H9 (cell line): ENCODE results near the gene PIK3R4. TPM values are rescaled to one million over a fixed set of nuclear protein-coding genes. Genes with fewer than 3 reads are reported as not detected.
A peak's percentile ranks its signal among the peaks of the same experiment; 100 is the strongest.

Source experiments
- DNase-seq: peaks from one replicate; pipeline ENCODE4 v3.0.0-alpha.2; 2017
- H2AFZ ChIP-seq: one replicate; pipeline ENCODE4 v1.6.1; 2013; ENCODE audit warnings: mild to moderate bottlenecking, low read length, control low read depth, moderate library complexity
- H2AK5ac ChIP-seq: 2 replicates; pipeline ENCODE4 v1.6.1; 2013; ENCODE audit warnings: low read length, control low read depth, mixed read lengths; ENCODE audit not compliant: insufficient read length
- H2BK120ac ChIP-seq: one replicate; pipeline ENCODE4 v1.6.1; 2013; ENCODE audit warnings: low read depth, mild to moderate bottlenecking, low read length, control low read depth, inconsistent platforms; ENCODE audit not compliant: poor library complexity, severe bottlenecking
- H2BK12ac ChIP-seq: 2 replicates; pipeline ENCODE4 v1.6.1; 2013; ENCODE audit warnings: low read length, control low read depth, mixed read lengths, low read depth; ENCODE audit not compliant: insufficient read length
- H2BK15ac ChIP-seq: 2 replicates; pipeline ENCODE4 v1.6.1; 2013; ENCODE audit warnings: low read depth, low read length, control low read depth
- H2BK20ac ChIP-seq: one replicate; pipeline ENCODE4 v1.6.1; 2013; ENCODE audit warnings: low read depth, mild to moderate bottlenecking, low read length, control low read depth, inconsistent platforms; ENCODE audit not compliant: poor library complexity, severe bottlenecking
- H2BK5ac ChIP-seq: 2 replicates; pipeline ENCODE4 v1.6.1; 2013; ENCODE audit warnings: low read length, control low read depth, mixed read lengths; ENCODE audit not compliant: insufficient read length
- H3K14ac ChIP-seq: 2 replicates; pipeline ENCODE4 v1.6.1; 2013; ENCODE audit warnings: low read length, control low read depth; ENCODE audit not compliant: insufficient read depth
- H3K18ac ChIP-seq: 2 replicates; pipeline ENCODE4 v1.6.1; 2013; ENCODE audit warnings: low read depth, mild to moderate bottlenecking, mixed read lengths, low read length, control low read depth; ENCODE audit not compliant: insufficient read length
- H3K23ac ChIP-seq: 2 replicates; pipeline ENCODE4 v1.6.1; 2013; ENCODE audit warnings: low read length, control low read depth, mixed read lengths, low read depth; ENCODE audit not compliant: insufficient read length
- H3K23me2 ChIP-seq: 2 replicates; pipeline ENCODE4 v1.6.1; 2013; ENCODE audit warnings: low read depth, mild to moderate bottlenecking, mixed read lengths, low read length, control low read depth; ENCODE audit not compliant: insufficient read length, poor library complexity, severe bottlenecking
- H3K27ac ChIP-seq: 2 replicates; pipeline ENCODE4 v1.5.1; 2013; ENCODE audit warnings: low read length, control low read depth, mixed read lengths, low read depth; ENCODE audit not compliant: insufficient read length
- H3K27me3 ChIP-seq: 2 replicates; pipeline ENCODE4 v1.6.1; 2013; ENCODE audit warnings: low read length, control low read depth, inconsistent platforms; ENCODE audit not compliant: insufficient read depth
- H3K4ac ChIP-seq: 2 replicates; pipeline ENCODE4 v1.6.1; 2013; ENCODE audit warnings: low read depth, mild to moderate bottlenecking, control low read depth, inconsistent platforms, low read length, moderate library complexity
- H3K4me1 ChIP-seq: 2 replicates; pipeline ENCODE4 v1.6.1; 2013; ENCODE audit warnings: low read length, control low read depth, inconsistent platforms; ENCODE audit not compliant: insufficient read depth
- H3K4me2 ChIP-seq: 2 replicates; pipeline ENCODE4 v1.6.1; 2013; ENCODE audit warnings: low read length, control low read depth, mixed read lengths; ENCODE audit not compliant: insufficient read length, insufficient read depth
- H3K56ac ChIP-seq: 2 replicates; pipeline ENCODE4 v1.6.1; 2013; ENCODE audit warnings: low read depth, mild to moderate bottlenecking, mixed read lengths, low read length, control low read depth; ENCODE audit not compliant: insufficient read length
- H3K79me1 ChIP-seq: 2 replicates; pipeline ENCODE4 v1.6.1; 2013; ENCODE audit warnings: low read depth, mild to moderate bottlenecking, moderate library complexity, low read length, control low read depth, inconsistent platforms; ENCODE audit not compliant: insufficient read depth, poor library complexity, severe bottlenecking
- H3K79me2 ChIP-seq: 2 replicates; pipeline ENCODE4 v1.6.1; 2013; ENCODE audit warnings: low read length, control low read depth, inconsistent platforms; ENCODE audit not compliant: insufficient read depth
- H3K9ac ChIP-seq: 2 replicates; pipeline ENCODE4 v1.6.1; 2013; ENCODE audit warnings: low read length, control low read depth, mixed read lengths; ENCODE audit not compliant: insufficient read length; ENCODE audit errors: extremely low read depth
- H3K9me3 ChIP-seq: one replicate; pipeline ENCODE4 v1.6.1; 2013; ENCODE audit warnings: low read depth, low read length, inconsistent platforms; ENCODE audit not compliant: control insufficient read depth
- H3T11ph ChIP-seq: one replicate; pipeline ENCODE4 v1.6.1; 2013; ENCODE audit warnings: mild to moderate bottlenecking, low read length, control low read depth, inconsistent platforms
- H4K20me1 ChIP-seq: one replicate; pipeline ENCODE4 v1.6.1; 2013; ENCODE audit not compliant: control insufficient read depth, insufficient read length, insufficient read depth
- H4K5ac ChIP-seq: 2 replicates; pipeline ENCODE4 v1.6.1; 2013; ENCODE audit warnings: low read depth, mild to moderate bottlenecking, mixed read lengths, low read length, control low read depth; ENCODE audit not compliant: insufficient read length
- H4K8ac ChIP-seq: replicated peaks from 2 replicates; pipeline ENCODE4 v1.6.1; 2013; ENCODE audit warnings: low read length, control low read depth, mixed read lengths, low read depth; ENCODE audit not compliant: insufficient read length
- H4K91ac ChIP-seq: 2 replicates; pipeline ENCODE4 v1.6.1; 2013; ENCODE audit warnings: low read depth, mild to moderate bottlenecking, moderate library complexity, mixed read lengths, low read length, control low read depth; ENCODE audit not compliant: insufficient read length
- H3K27ac Mint-ChIP-seq, 3 experiments: 2 replicates in 2 of 3; 3 replicates in 1 of 3; pipeline ENCODE4 v1.8.0; 2020 to 2021; ENCODE audit warnings: mixed read lengths in 3 of 3, mild to moderate bottlenecking in 1 of 3, moderate library complexity in 1 of 3
- H3K27me3 Mint-ChIP-seq: 2 replicates; pipeline ENCODE4 v1.8.0; 2021; ENCODE audit warnings: low read depth, mild to moderate bottlenecking, moderate library complexity, mixed read lengths
- H3K36me3 Mint-ChIP-seq, 3 experiments: 2 replicates in 2 of 3; 3 replicates in 1 of 3; pipeline ENCODE4 v1.8.0; 2020 to 2021; ENCODE audit warnings: low read depth in 3 of 3, mixed read lengths in 3 of 3; ENCODE audit not compliant: insufficient read depth in 1 of 3
- H3K4me1 Mint-ChIP-seq, 2 experiments: 2 replicates each; pipeline ENCODE4 v1.8.0; 2020; ENCODE audit warnings: mixed read lengths in 2 of 2
- H3K4me3 Mint-ChIP-seq, 2 experiments: 2 replicates in 1 of 2; 3 replicates in 1 of 2; pipeline ENCODE4 v1.8.0; 2020 to 2021; ENCODE audit warnings: mild to moderate bottlenecking in 2 of 2, mixed read lengths in 2 of 2, moderate library complexity in 1 of 2
- H3K9me3 Mint-ChIP-seq, 2 experiments: 2 replicates in 1 of 2; 3 replicates in 1 of 2; pipeline ENCODE4 v1.8.0; 2020; ENCODE audit warnings: mild to moderate bottlenecking in 2 of 2, mixed read lengths in 2 of 2, moderate library complexity in 1 of 2
- WGBS: extraction: QIAGEN DNeasy Blood & Tissue Kit; methylation state at CpG from one replicate; pipeline ENCODE4 v1.1.7; 2013; ENCODE audit warnings: missing lambda C conversion rate, low lambda C conversion rate, mixed read lengths; ENCODE audit not compliant: insufficient read length; ENCODE audit errors: extremely low coverage; 5-methylcytosine and 5-hydroxymethylcytosine counted together
- total RNA-seq: library from RNA; stranded (reverse); gene quantifications from 2 replicates; pipeline ENCODE4 v1.2.1, GENCODE V29; 2021
- TF ChIP-seq, protein P1 (sequence below): fragments of 200-600 bp; sonication (generic); conservative IDR thresholded peaks from 3 replicates; pipeline ENCODE4 v1.8.0; 2021; ENCODE audit warnings: antibody characterized with exemption, mild to moderate bottlenecking

The PIK3R4 gene
- total RNA-seq, 1 experiment from 2014 or later, result 28.6 TPM

DNA sequence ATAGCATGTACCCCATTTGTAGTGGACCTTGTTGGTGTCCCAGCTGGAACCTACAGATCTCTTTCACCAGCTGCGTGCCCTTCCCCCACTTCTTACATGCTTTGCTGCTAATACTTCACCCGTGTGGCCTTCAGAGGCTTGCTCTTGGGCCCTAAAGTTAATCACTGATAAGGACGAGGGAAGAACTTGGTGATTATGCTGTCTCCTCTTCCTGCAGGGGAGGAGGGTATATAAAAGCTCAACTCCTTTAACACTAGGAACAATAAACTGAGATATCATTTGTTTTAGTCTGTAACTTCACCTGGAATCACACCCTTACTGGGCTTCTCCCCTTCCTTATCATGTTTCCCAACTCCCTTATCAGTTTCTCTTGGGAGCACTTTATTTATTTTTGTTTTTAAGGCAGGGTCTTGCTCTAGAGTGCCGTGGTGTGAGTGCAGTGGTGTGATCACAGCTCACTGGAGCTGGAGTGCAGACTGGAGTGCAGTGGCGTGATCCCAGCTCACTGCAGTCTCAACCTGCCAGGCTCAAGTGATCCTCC, 43.2 kb upstream of the PIK3R4 start:
- Mint-ChIP-seq H3K27ac (peak overlapping the region in 1 of 3 experiments; percentile 53; a peak in 1 of 7 replicates), H3K27me3 (no peaks in the 10 kb centered on the region), H3K9me3 (no peaks in the 10 kb centered on the region), H3K4me3 (no peak overlapping the region), H3K36me3 (no peaks in the 10 kb centered on the region), H3K4me1 (peaks cover 8 to 12% of the 10 kb centered on the region in 2 experiments)
- Histone ChIP-seq H3K23me2 (no peaks in the 10 kb centered on the region), H2BK20ac (no peak overlapping the region), H3K18ac (no peak overlapping the region), H3K79me1 (no peaks in the 10 kb centered on the region), H4K8ac (no peak overlapping the region), H2AFZ (no peak overlapping the region), H4K5ac (no peak overlapping the region), H2AK5ac (no peak overlapping the region), H2BK120ac (no peak overlapping the region), H3K27me3 (no peaks in the 10 kb centered on the region), H4K91ac (no peak overlapping the region), H3K14ac (no peak overlapping the region), H3K9me3 (no peaks in the 10 kb centered on the region), H3K23ac (no peak overlapping the region), H3K4ac (no peak overlapping the region), H3K56ac (no peak overlapping the region), H2BK12ac (no peak overlapping the region), H4K20me1 (no peaks in the 10 kb centered on the region), H3K27ac (no peak overlapping the region), H3K4me1 (no peaks in the 10 kb centered on the region; the same call in 1 of the 2 replicates), H3K9ac (no peak overlapping the region), H3K79me2 (no peaks in the 10 kb centered on the region), H3K4me2 (no peak overlapping the region), H2BK15ac (no peak overlapping the region), H2BK5ac (no peak overlapping the region), H3T11ph (no peak overlapping the region)
- no CpG with 5 or more reads among the region's 5 CpGs for WGBS
- no peak for DNase-seq
- TF ChIP-seq, protein P1, sequence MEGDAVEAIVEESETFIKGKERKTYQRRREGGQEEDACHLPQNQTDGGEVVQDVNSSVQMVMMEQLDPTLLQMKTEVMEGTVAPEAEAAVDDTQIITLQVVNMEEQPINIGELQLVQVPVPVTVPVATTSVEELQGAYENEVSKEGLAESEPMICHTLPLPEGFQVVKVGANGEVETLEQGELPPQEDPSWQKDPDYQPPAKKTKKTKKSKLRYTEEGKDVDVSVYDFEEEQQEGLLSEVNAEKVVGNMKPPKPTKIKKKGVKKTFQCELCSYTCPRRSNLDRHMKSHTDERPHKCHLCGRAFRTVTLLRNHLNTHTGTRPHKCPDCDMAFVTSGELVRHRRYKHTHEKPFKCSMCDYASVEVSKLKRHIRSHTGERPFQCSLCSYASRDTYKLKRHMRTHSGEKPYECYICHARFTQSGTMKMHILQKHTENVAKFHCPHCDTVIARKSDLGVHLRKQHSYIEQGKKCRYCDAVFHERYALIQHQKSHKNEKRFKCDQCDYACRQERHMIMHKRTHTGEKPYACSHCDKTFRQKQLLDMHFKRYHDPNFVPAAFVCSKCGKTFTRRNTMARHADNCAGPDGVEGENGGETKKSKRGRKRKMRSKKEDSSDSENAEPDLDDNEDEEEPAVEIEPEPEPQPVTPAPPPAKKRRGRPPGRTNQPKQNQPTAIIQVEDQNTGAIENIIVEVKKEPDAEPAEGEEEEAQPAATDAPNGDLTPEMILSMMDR, result no peak
